SK-N-SH (cell line): Measurements from ENCODE around the gene AGK. TPM values are rescaled to one million over a fixed set of nuclear protein-coding genes. Genes with fewer than 3 reads are reported as not detected.

ENCODE experiments used
- CTCF ChIA-PET: fragments of 300-600, 350-600 bp; formaldehyde crosslinking; extraction: SDS; loops from one replicate; lab custom pipeline; 2021; lab: Yijun Ruan, JAX
- POLR2A ChIA-PET: fragments of 350-600 bp; sonication (Branson Sonifier 250); formaldehyde crosslinking; extraction: SDS; loops from one replicate; lab custom pipeline; 2020; ENCODE audit warnings: antibody characterized with exemption, inconsistent platforms; lab: Yijun Ruan, JAX
- DNase-seq: peaks from one replicate; pipeline ENCODE4 v3.0.0; 2012
- H2AFZ ChIP-seq: fragments of 200-600 bp; sonication (generic); 2 replicates; pipeline ENCODE4 v1.8.1; 2016; ENCODE audit warnings: antibody characterized with exemption, mild to moderate bottlenecking, low read depth
- H3F3A ChIP-seq: fragments of 200-600 bp; sonication (generic); replicated peaks from 2 replicates; pipeline ENCODE3; 2016; ENCODE audit warnings: antibody characterized with exemption, mild to moderate bottlenecking; ENCODE audit not compliant: insufficient read depth
- H3K27ac ChIP-seq, 2 experiments: fragments of 200-500 bp in 1 of 2; fragments of 200-600 bp in 1 of 2; sonication (Bioruptor generic) in 1 of 2; sonication (generic), shearing (Covaris generic) in 1 of 2; 2 replicates each; pipeline versions ENCODE4 v1.5.1 to v1.6.1; 2014 to 2016; ENCODE audit warnings: low read depth in 2 of 2, inconsistent platforms in 1 of 2, low read length in 1 of 2, mild to moderate bottlenecking in 1 of 2, mixed read lengths in 1 of 2
- H3K27me3 ChIP-seq: fragments of 200-600 bp; sonication (generic), shearing (Covaris generic); 2 replicates; pipeline ENCODE4 v1.6.1; 2016; ENCODE audit warnings: mixed run types; ENCODE audit not compliant: insufficient read depth
- H3K36me3 ChIP-seq, 2 experiments: fragments of 200-500 bp in 1 of 2; fragments of 200-600 bp in 1 of 2; sonication (Bioruptor generic) in 1 of 2; sonication (generic) in 1 of 2; replicated peaks in 1 of 2; 2 replicates each; pipeline versions ENCODE3 to v1.5.1; 2014 to 2016; ENCODE audit warnings: low read length in 1 of 2, mild to moderate bottlenecking in 1 of 2; ENCODE audit not compliant: insufficient read depth in 2 of 2, control insufficient read depth in 1 of 2
- H3K4me1 ChIP-seq, 2 experiments: fragments of 200-500 bp in 1 of 2; fragments of 200-600 bp in 1 of 2; sonication (Bioruptor generic) in 1 of 2; sonication (generic), shearing (Covaris generic) in 1 of 2; 2 replicates each; pipeline versions ENCODE4 v1.5.1 to v1.6.1; 2014 to 2016; ENCODE audit warnings: low read depth in 1 of 2, low read length in 1 of 2, mixed run types in 1 of 2; ENCODE audit not compliant: insufficient read depth in 2 of 2, control insufficient read depth in 1 of 2
- H3K4me2 ChIP-seq: fragments of 200-600 bp; sonication (generic), shearing (Covaris generic); 2 replicates; pipeline ENCODE4 v1.6.1; 2017; ENCODE audit warnings: mixed run types
- H3K4me3 ChIP-seq, 2 experiments: fragments of 200-500 bp in 1 of 2; fragments of 200-600 bp in 1 of 2; sonication (Bioruptor generic) in 1 of 2; sonication (generic), shearing (Covaris generic) in 1 of 2; 2 replicates each; pipeline versions ENCODE4 v1.5.1 to v1.8.1; 2014 to 2016; ENCODE audit warnings: low read depth in 2 of 2, inconsistent platforms in 1 of 2, low read length in 1 of 2, mild to moderate bottlenecking in 1 of 2, mixed read lengths in 1 of 2, moderate library complexity in 1 of 2
- H3K79me2 ChIP-seq: fragments of 200-600 bp; sonication (generic); 2 replicates; pipeline ENCODE4 v1.8.1; 2017; ENCODE audit warnings: mild to moderate bottlenecking; ENCODE audit not compliant: insufficient read depth
- H3K9ac ChIP-seq: fragments of 200-600 bp; sonication (generic); 2 replicates; pipeline ENCODE4 v1.6.1; 2017; ENCODE audit warnings: mixed run types
- H3K9me2 ChIP-seq: fragments of 200-600 bp; sonication (generic); 2 replicates; pipeline ENCODE4 v1.6.1; 2017; ENCODE audit warnings: mixed run types
- H3K9me3 ChIP-seq: fragments of 200-600 bp; sonication (generic); 2 replicates; pipeline ENCODE4 v1.6.1; 2017; ENCODE audit warnings: mixed run types, mild to moderate bottlenecking, moderate library complexity
- H4K20me1 ChIP-seq: fragments of 200-600 bp; sonication (generic); 2 replicates; pipeline ENCODE4 v1.6.1; 2017; ENCODE audit warnings: mild to moderate bottlenecking, mixed run types; ENCODE audit not compliant: insufficient read depth
- EP300 ChIP-seq, 2 experiments: IDR thresholded peaks; 2 replicates each; pipeline versions ENCODE4 v1.4.0 to v1.6.1; 2012; ENCODE audit warnings: borderline replicate concordance in 1 of 2, low read depth in 1 of 2, low read length in 1 of 2
- EZH2phosphoT487 ChIP-seq: fragments of 200-600 bp; sonication (generic); IDR thresholded peaks from 2 replicates; pipeline ENCODE4 v1.6.1; 2017; ENCODE audit warnings: low read depth, mixed run types, mild to moderate bottlenecking, antibody characterized with exemption, moderate library complexity, borderline replicate concordance
- FOSL2 ChIP-seq: IDR thresholded peaks from 2 replicates; pipeline ENCODE4 v1.4.0; 2012; ENCODE audit warnings: low read depth, mild to moderate bottlenecking, moderate library complexity, borderline replicate concordance
- FOXJ3 ChIP-seq: sonication (generic); formaldehyde crosslinking; IDR thresholded peaks from 2 replicates; pipeline ENCODE4 v1.5.1; 2020; ENCODE audit warnings: mild to moderate bottlenecking, missing genetic modification reagents
- FOXM1 ChIP-seq: IDR thresholded peaks from 2 replicates; pipeline ENCODE4 v1.4.0; 2012; ENCODE audit warnings: low read depth, mild to moderate bottlenecking
- GABPA ChIP-seq: IDR thresholded peaks from 2 replicates; pipeline ENCODE4 v1.4.0; 2012; ENCODE audit warnings: low read depth, mild to moderate bottlenecking
- IRF3 ChIP-seq: fragments of 150-350 bp; IDR thresholded peaks from 2 replicates; pipeline ENCODE4 v1.6.1; 2016; ENCODE audit warnings: mild to moderate bottlenecking, low read depth, low read length
- JUND ChIP-seq: IDR thresholded peaks from 2 replicates; pipeline ENCODE4 v1.4.0; 2012
- MAX ChIP-seq: IDR thresholded peaks from 2 replicates; pipeline ENCODE4 v1.4.0; 2012; ENCODE audit warnings: low read depth
- NRF1 ChIP-seq: IDR thresholded peaks from 2 replicates; pipeline ENCODE4 v1.6.1; 2012; ENCODE audit warnings: low read depth, mild to moderate bottlenecking, low read length
- PBX3 ChIP-seq: IDR thresholded peaks from 2 replicates; pipeline ENCODE4; 2012
- RCOR1 ChIP-seq: fragments of 150-350 bp; IDR thresholded peaks from 2 replicates; pipeline ENCODE4 v1.6.1; 2017; ENCODE audit warnings: antibody characterized with exemption, low read length
- RFX5 ChIP-seq: IDR thresholded peaks from 2 replicates; pipeline ENCODE4 v1.6.1; 2012; ENCODE audit warnings: mild to moderate bottlenecking, improper control_type of control experiment, low read length
- RXRA ChIP-seq: IDR thresholded peaks from 2 replicates; pipeline ENCODE4 v1.4.0; 2012; ENCODE audit warnings: low read depth, mild to moderate bottlenecking, borderline replicate concordance
- SIN3A ChIP-seq: IDR thresholded peaks from 2 replicates; pipeline ENCODE4 v1.6.1; 2012; ENCODE audit warnings: low read depth, mild to moderate bottlenecking, low read length, moderate library complexity, borderline replicate concordance
- SMC3 ChIP-seq: IDR thresholded peaks from 2 replicates; pipeline ENCODE4 v1.6.1; 2012; ENCODE audit warnings: low read depth, low read length, improper control_type of control experiment
- TEAD4 ChIP-seq: IDR thresholded peaks from 2 replicates; pipeline ENCODE4 v1.4.0; 2012; ENCODE audit warnings: mild to moderate bottlenecking, borderline replicate concordance; ENCODE audit not compliant: insufficient read depth
- WGBS: methylation state at CpG from one replicate; pipeline ENCODE4 v1.1.6; 2017; ENCODE audit warnings: low lambda C conversion rate; 5-methylcytosine and 5-hydroxymethylcytosine counted together
- polyA plus RNA-seq, 3 experiments: library from polyadenylated mRNA; depleted of rRNA; stranded (reverse); fragments of >200 nt; gene quantifications; 2 replicates each; pipeline ENCODE4 v1.2.3, GENCODE V29; 2012

The AGK gene
- polyA plus RNA-seq, 1 of the 3 experiments (the other 2 are of a cell fraction): 45.7 TPM

GRCh38 chr7:141649865-141650634 lies 98.8 kb downstream of the AGK start (continued):
- TF ChIP-seq IRF3 (no peak; the same call in 1 of the 2 replicates), NRF1 (no peak), TEAD4 (no peak), FOXJ3 (CRISPR knock-in tag) (no peak), GABPA (no peak), RXRA (no peak), MAX (no peak), EP300 (IDR thresholded peaks at IDR 0.05; ENCODE audit: borderline replicate concordance in 1 of 2, low read depth in 1 of 2, low read length in 1 of 2) (peak in 1 of 2 experiments; percentile 67; a peak in 1 of 4 replicates), SIN3A (no peak), FOSL2 (no peak), RCOR1 (peak; percentile 75), SMC3 (peak; percentile 86)

GRCh38 chr7:141651417-141651816 lies 100.2 kb downstream of the AGK start:
- no peak overlapping the region for H3K4me3 ChIP-seq
- H3K36me3 ChIP-seq: peaks cover 25 to 71% of the 10 kb centered on the region in 2 experiments
- no peaks in the 10 kb centered on the region for H3F3A ChIP-seq
- no peak overlapping the region for H3K27ac ChIP-seq
- TF ChIP-seq RFX5: no peak
- no peak for TF ChIP-seq SMC3
- TF ChIP-seq GABPA: no peak
- TF ChIP-seq FOXM1: no peak
- TF ChIP-seq PBX3: no peak
- TF ChIP-seq EZH2phosphoT487: no peak
- no peak for TF ChIP-seq JUND
- no peaks in the 10 kb centered on the region for H3K9me3 ChIP-seq
- H3K4me2 ChIP-seq: no peak overlapping the region
- WGBS: 98% methylated on average over 9 of the region's 9 CpGs
- no peaks in the 10 kb centered on the region for H3K27me3 ChIP-seq
- no peaks in the 10 kb centered on the region for H4K20me1 ChIP-seq
- POLR2A ChIA-PET: no interaction called here
- H3K9me2 ChIP-seq: no peaks in the 10 kb centered on the region
- DNase-seq: no peak
- CTCF ChIA-PET: interaction anchor here (0.7 to 9.5 kb wide), 8 partner anchors 38 to 637 kb away, joined by 4 to 124 read pairs (median 7); partner anchors contain the start of genes AGK, MRPS33 and SSBP1
- H3K4me1 ChIP-seq: peaks cover 0 to 15% of the 10 kb centered on the region in 2 experiments; a peak in 2 of 4 replicates
- no peak overlapping the region for H2AFZ ChIP-seq
- no peak overlapping the region for H3K9ac ChIP-seq
- H3K79me2 ChIP-seq: no peaks in the 10 kb centered on the region
